Measurements from ENCODE around the gene NR3C2.
"Not testable (repeated sequence)": the region's sequence is repeated elsewhere in the genome, so short reads cannot be mapped to it uniquely, and the experiment has no call there.

The NR3C2 gene

GRCh38 chr4:148333265-148333664 is 108.9 kb downstream of the NR3C2 start:
- no peak overlapping the region for H3K27ac Mint-ChIP-seq
- no peaks in the 10 kb centered on the region for H3K36me3 Mint-ChIP-seq (ENCODE audit: low read depth)
- H3K9me3 Mint-ChIP-seq: peaks cover 3% of the 10 kb centered on the region
- H3K27me3 Mint-ChIP-seq (ENCODE audit: low read depth): no peaks in the 10 kb centered on the region
- no peak for DNase-seq (ENCODE audit: low spot score)
- H3K4me3 Mint-ChIP-seq: no peak overlapping the region
- no peaks in the 10 kb centered on the region for H3K4me1 Mint-ChIP-seq (ENCODE audit: low read depth)

DNA sequence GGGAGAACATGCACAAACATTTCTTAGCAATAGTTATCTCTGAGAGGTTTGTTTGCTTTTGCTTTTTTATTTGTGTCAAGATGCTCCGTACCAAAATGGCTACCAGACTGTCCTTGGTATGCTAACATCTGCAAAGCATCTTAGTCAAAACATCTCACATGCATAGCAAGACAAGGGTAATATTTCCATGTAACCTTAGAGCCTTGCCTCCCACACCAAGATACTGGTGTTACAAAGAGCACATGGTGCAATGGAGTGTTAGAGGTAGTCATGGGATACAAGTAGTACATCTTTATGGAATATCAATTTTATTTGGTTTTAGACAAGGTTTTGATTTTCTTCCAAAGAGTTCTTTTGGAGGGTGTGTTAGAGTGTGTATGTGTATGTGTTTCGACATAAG is 109.7 kb downstream of the NR3C2 start:
- Mint-ChIP-seq H3K36me3 (ENCODE audit: low read depth) (no peaks in the 10 kb centered on the region), H3K4me1 (ENCODE audit: low read depth) (no peaks in the 10 kb centered on the region), H3K27me3 (ENCODE audit: low read depth) (no peaks in the 10 kb centered on the region), H3K9me3 (peaks cover 3% of the 10 kb centered on the region), H3K4me3 (no peak overlapping the region), H3K27ac (no peak overlapping the region)
- no peak for DNase-seq (ENCODE audit: low spot score)

GRCh38 chr4:148330724-148331123 is 111.5 kb downstream of the NR3C2 start:
- no peak overlapping the region for H3K27ac Mint-ChIP-seq
- no peak for DNase-seq (ENCODE audit: low spot score)
- H3K36me3 Mint-ChIP-seq (ENCODE audit: low read depth): no peaks in the 10 kb centered on the region
- H3K4me3 Mint-ChIP-seq: no peak overlapping the region
- no peaks in the 10 kb centered on the region for H3K4me1 Mint-ChIP-seq (ENCODE audit: low read depth)
- H3K27me3 Mint-ChIP-seq (ENCODE audit: low read depth): no peaks in the 10 kb centered on the region
- peaks cover 3% of the 10 kb centered on the region for H3K9me3 Mint-ChIP-seq

GRCh38 chr4:148330161-148330560 is 112.1 kb downstream of the NR3C2 start:
- H3K4me3 Mint-ChIP-seq: no peak overlapping the region
- no peaks in the 10 kb centered on the region for H3K36me3 Mint-ChIP-seq (ENCODE audit: low read depth)
- H3K27me3 Mint-ChIP-seq (ENCODE audit: low read depth): no peaks in the 10 kb centered on the region
- H3K9me3 Mint-ChIP-seq: peaks cover 3% of the 10 kb centered on the region
- no peak for DNase-seq (ENCODE audit: low spot score)
- no peak overlapping the region for H3K27ac Mint-ChIP-seq
- H3K4me1 Mint-ChIP-seq (ENCODE audit: low read depth): no peaks in the 10 kb centered on the region

GRCh38 chr4:148329751-148330150 is 112.5 kb downstream of the NR3C2 start:
- H3K27ac Mint-ChIP-seq: no peak overlapping the region
- DNase-seq (ENCODE audit: low spot score): no peak
- H3K4me3 Mint-ChIP-seq: no peak overlapping the region
- no peaks in the 10 kb centered on the region for H3K27me3 Mint-ChIP-seq (ENCODE audit: low read depth)
- peaks cover 3% of the 10 kb centered on the region for H3K9me3 Mint-ChIP-seq
- H3K4me1 Mint-ChIP-seq (ENCODE audit: low read depth): no peaks in the 10 kb centered on the region
- no peaks in the 10 kb centered on the region for H3K36me3 Mint-ChIP-seq (ENCODE audit: low read depth)

DNA sequence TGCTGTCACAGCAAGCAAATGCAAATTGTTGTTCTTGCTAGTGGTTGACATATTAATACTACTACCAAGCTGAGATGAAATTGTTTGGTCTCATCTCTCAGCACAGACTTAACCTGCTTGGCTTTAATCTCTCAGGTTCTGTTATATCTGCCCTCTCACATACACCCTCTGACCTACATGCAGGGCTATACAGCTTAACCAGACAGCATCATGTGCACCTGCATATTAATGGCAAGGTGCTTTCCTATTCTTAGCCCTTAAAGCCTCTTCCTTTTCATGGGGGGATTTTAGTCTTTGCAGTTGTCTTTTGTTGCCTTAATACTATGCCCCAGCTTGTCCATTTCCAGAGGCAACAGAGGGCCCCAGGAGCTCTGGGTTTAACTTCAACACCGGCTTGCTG is 114.5 kb downstream of the NR3C2 start:
- Mint-ChIP-seq H3K27me3 (ENCODE audit: low read depth) (no peaks in the 10 kb centered on the region), H3K27ac (no peak overlapping the region), H3K4me3 (no peak overlapping the region), H3K36me3 (ENCODE audit: low read depth) (no peaks in the 10 kb centered on the region), H3K9me3 (no peaks in the 10 kb centered on the region), H3K4me1 (ENCODE audit: low read depth) (no peaks in the 10 kb centered on the region)
- DNase-seq (ENCODE audit: low spot score): no peak

DNA sequence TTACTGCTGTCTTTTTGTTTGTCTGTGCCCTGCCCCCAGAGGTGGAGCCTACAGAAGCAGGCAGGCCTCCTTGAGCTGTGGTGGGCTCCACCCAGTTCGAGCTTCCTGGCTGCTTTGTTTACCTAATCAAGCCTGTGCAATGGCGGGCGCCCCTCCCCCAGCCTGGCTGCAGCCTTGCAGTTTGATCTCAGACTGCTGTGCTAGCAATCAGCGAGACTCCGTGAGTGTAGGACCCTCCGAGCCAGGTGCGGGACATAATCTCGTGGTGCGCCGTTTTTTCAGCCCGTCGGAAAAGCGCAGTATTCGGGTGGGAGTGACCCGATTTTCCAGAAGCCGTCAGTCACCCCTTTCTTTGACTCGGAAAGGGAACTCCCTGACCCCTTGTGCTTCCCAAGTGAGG is 118.9 kb downstream of the NR3C2 start:
- H3K27ac Mint-ChIP-seq, H3K9me3 Mint-ChIP-seq: not testable (repeated sequence)

GRCh38 chr4:148315049-148315448 is 127.2 kb downstream of the NR3C2 start:
- no peaks in the 10 kb centered on the region for H3K36me3 Mint-ChIP-seq (ENCODE audit: low read depth)
- H3K27ac Mint-ChIP-seq: no peak overlapping the region
- no peaks in the 10 kb centered on the region for H3K9me3 Mint-ChIP-seq
- H3K4me1 Mint-ChIP-seq (ENCODE audit: low read depth): no peaks in the 10 kb centered on the region
- no peak overlapping the region for H3K4me3 Mint-ChIP-seq
- DNase-seq (ENCODE audit: low spot score): no peak
- H3K27me3 Mint-ChIP-seq (ENCODE audit: low read depth): no peaks in the 10 kb centered on the region

More for the DNA sequence above, 118.9 kb downstream of the NR3C2 start:
- not testable (repeated sequence) for H3K4me1 Mint-ChIP-seq (ENCODE audit: low read depth); H3K4me3 Mint-ChIP-seq; H3K36me3 Mint-ChIP-seq (ENCODE audit: low read depth); H3K27me3 Mint-ChIP-seq (ENCODE audit: low read depth); DNase-seq (ENCODE audit: low spot score)

DNA sequence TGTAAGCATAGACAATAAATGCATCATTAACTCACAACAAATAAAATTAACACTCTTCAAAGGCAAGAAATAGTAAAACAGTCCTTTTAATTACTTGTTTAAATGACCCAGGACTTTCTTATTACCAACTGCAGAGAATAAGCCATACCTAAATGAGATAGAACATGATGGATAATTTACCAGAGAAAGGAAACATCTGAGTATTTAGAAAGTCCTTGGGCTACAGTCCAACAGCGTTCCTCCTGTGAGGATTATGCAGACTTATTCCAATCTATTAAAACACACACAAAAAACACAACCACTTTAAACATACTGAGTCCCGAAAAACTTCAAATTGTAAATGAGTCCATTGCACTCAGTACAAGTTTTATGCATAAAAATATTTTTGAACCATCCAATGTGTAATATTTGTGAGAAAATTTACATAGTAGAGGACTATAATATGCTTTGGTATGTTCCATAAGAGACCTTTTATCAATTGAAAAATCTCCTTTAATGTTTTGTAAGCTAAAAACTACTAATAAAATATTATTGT is 129.2 kb downstream of the NR3C2 start:
- H3K27me3 Mint-ChIP-seq (ENCODE audit: low read depth): no peaks in the 10 kb centered on the region
- no peaks in the 10 kb centered on the region for H3K9me3 Mint-ChIP-seq
- no peaks in the 10 kb centered on the region for H3K36me3 Mint-ChIP-seq (ENCODE audit: low read depth)
- H3K27ac Mint-ChIP-seq: no peak overlapping the region
- no peak overlapping the region for H3K4me3 Mint-ChIP-seq
- no peaks in the 10 kb centered on the region for H3K4me1 Mint-ChIP-seq (ENCODE audit: low read depth)
- no peak for DNase-seq (ENCODE audit: low spot score)

- H3K27ac Mint-ChIP-seq: no peak overlapping the region
- no peak for DNase-seq (ENCODE audit: low spot score)
- no peaks in the 10 kb centered on the region for H3K9me3 Mint-ChIP-seq
- no peaks in the 10 kb centered on the region for H3K4me1 Mint-ChIP-seq (ENCODE audit: low read depth)
- no peaks in the 10 kb centered on the region for H3K27me3 Mint-ChIP-seq (ENCODE audit: low read depth)
- H3K4me3 Mint-ChIP-seq: no peak overlapping the region
- no peaks in the 10 kb centered on the region for H3K36me3 Mint-ChIP-seq (ENCODE audit: low read depth)
Observed at GRCh38 chr4:148311526-148311925, 130.7 kb downstream of the NR3C2 start.

- H3K9me3 Mint-ChIP-seq: no peaks in the 10 kb centered on the region
- no peak for DNase-seq (ENCODE audit: low spot score)
- H3K27me3 Mint-ChIP-seq (ENCODE audit: low read depth): no peaks in the 10 kb centered on the region
- no peaks in the 10 kb centered on the region for H3K4me1 Mint-ChIP-seq (ENCODE audit: low read depth)
- no peak overlapping the region for H3K4me3 Mint-ChIP-seq
- H3K27ac Mint-ChIP-seq: no peak overlapping the region
- H3K36me3 Mint-ChIP-seq (ENCODE audit: low read depth): no peaks in the 10 kb centered on the region
Observed at GRCh38 chr4:148310756-148311155, 131.5 kb downstream of the NR3C2 start.

DNA sequence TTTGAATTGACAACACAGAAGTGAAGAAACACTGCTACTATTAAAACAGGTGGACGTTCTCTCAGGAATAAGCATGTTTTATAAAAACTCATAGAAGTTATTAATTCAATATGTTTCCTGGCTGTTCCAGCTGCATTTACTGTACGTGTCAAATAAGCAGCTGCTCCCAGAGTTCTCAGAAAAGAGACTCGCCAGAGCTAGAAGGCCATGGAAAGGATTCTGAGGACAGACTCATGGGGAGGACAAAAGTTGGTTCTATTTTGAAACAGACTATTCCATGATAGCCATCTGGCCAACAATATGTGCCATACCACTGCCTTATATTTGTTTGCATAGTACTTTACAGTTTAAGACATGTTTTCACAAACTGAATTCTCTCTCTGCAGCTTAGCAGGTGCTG is 136.5 kb downstream of the NR3C2 start:
- Mint-ChIP-seq H3K4me1 (ENCODE audit: low read depth) (no peaks in the 10 kb centered on the region), H3K4me3 (no peak overlapping the region), H3K27me3 (ENCODE audit: low read depth) (no peaks in the 10 kb centered on the region), H3K27ac (no peak overlapping the region), H3K9me3 (peaks cover 6% of the 10 kb centered on the region), H3K36me3 (ENCODE audit: low read depth) (no peaks in the 10 kb centered on the region)
- no peak for DNase-seq (ENCODE audit: low spot score)

DNA sequence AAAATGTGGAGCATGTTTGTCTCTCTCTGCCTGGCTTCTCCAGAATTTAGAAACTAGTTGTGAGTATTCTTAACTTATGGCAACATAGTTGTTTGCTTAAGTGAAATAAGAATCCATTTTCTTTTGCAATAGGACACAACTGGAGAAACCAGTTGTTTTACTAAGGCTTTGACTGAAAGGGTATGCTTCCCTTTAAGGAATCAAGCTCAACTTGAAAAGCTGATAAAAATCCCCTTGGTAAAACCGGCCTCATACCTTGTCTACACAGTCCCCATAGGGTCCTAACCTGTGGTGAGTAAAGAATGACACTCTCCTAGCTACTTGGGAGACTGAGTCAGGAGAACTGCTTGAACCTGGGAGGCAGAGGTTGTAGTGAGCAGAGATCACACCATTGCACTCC is 139.8 kb downstream of the NR3C2 start:
- H3K36me3 Mint-ChIP-seq (ENCODE audit: low read depth): no peaks in the 10 kb centered on the region
- H3K27ac Mint-ChIP-seq: no peak overlapping the region
- no peak for DNase-seq (ENCODE audit: low spot score)
- no peaks in the 10 kb centered on the region for H3K27me3 Mint-ChIP-seq (ENCODE audit: low read depth)
- no peaks in the 10 kb centered on the region for H3K4me1 Mint-ChIP-seq (ENCODE audit: low read depth)
- H3K4me3 Mint-ChIP-seq: no peak overlapping the region
- peaks cover 11% of the 10 kb centered on the region for H3K9me3 Mint-ChIP-seq

DNA sequence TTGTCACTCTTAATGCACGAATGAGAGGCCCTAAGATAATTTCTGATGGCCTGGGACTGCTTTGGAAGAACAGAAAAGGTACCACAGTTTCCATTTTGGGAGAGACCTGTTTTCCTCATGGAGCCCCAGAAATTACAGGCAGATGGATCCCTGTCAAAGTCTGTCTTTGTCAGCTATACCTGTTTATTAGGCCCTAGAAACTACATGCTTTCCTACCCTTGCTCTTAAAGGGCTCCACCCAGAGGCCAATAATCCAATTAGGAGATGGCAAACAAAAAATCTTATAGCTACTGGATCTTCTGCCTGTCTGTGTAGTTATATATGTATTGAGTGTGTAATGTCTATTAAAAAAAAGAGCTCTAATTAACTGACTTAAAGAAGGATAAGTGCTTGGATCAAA is 141.3 kb downstream of the NR3C2 start:
- Mint-ChIP-seq H3K9me3 (peaks cover 11% of the 10 kb centered on the region), H3K4me3 (no peak overlapping the region), H3K4me1 (ENCODE audit: low read depth) (no peaks in the 10 kb centered on the region), H3K27ac (no peak overlapping the region), H3K36me3 (ENCODE audit: low read depth) (no peaks in the 10 kb centered on the region), H3K27me3 (ENCODE audit: low read depth) (no peaks in the 10 kb centered on the region)
- no peak for DNase-seq (ENCODE audit: low spot score)

DNA sequence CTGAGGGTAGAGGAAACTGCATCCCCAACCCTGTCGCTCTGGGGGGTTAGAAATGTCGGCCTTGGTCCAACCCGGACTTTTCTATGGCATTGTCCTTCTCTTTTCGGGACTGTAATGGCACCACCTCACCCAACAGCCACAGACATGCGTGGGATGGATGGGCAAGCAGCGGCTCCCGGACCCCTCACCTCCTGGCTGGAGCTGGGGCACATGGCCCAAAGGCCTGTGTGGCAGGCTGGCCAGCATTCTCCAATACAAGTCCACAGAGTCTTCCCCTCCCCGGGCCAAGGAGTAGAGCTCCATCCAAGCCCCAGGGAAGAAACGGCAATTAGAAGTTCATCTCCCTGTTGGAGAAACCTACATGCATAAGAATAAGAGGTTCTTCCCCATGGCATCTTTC is 142.9 kb downstream of the NR3C2 start:
- no peak for DNase-seq (ENCODE audit: low spot score)
- Mint-ChIP-seq H3K4me3 (no peak overlapping the region), H3K27me3 (ENCODE audit: low read depth) (no peaks in the 10 kb centered on the region), H3K4me1 (ENCODE audit: low read depth) (no peaks in the 10 kb centered on the region), H3K36me3 (ENCODE audit: low read depth) (no peaks in the 10 kb centered on the region), H3K9me3 (peaks cover 11% of the 10 kb centered on the region), H3K27ac (no peak overlapping the region)

All from T-helper 2 cell treated with Interferon-gamma antibody and Interleukin-4, amounts not matched to agents 5 μg/mL and 100 μg/mL, for 36 hours (primary cell).